H9 (cell line): ENCODE data around the gene NFASC. TPM values are rescaled to one million over a fixed set of nuclear protein-coding genes. Genes with fewer than 3 reads are reported as not detected.

Source experiments
- DNase-seq: peaks from one replicate; pipeline ENCODE4 v3.0.0-alpha.2; 2017
- H2AFZ ChIP-seq: one replicate; pipeline ENCODE4 v1.6.1; 2013; ENCODE audit warnings: mild to moderate bottlenecking, low read length, control low read depth, moderate library complexity
- H2AK5ac ChIP-seq: 2 replicates; pipeline ENCODE4 v1.6.1; 2013; ENCODE audit warnings: low read length, control low read depth, mixed read lengths; ENCODE audit not compliant: insufficient read length
- H2BK120ac ChIP-seq: one replicate; pipeline ENCODE4 v1.6.1; 2013; ENCODE audit warnings: low read depth, mild to moderate bottlenecking, low read length, control low read depth, inconsistent platforms; ENCODE audit not compliant: poor library complexity, severe bottlenecking
- H2BK12ac ChIP-seq: 2 replicates; pipeline ENCODE4 v1.6.1; 2013; ENCODE audit warnings: low read length, control low read depth, mixed read lengths, low read depth; ENCODE audit not compliant: insufficient read length
- H2BK15ac ChIP-seq: 2 replicates; pipeline ENCODE4 v1.6.1; 2013; ENCODE audit warnings: low read depth, low read length, control low read depth
- H2BK20ac ChIP-seq: one replicate; pipeline ENCODE4 v1.6.1; 2013; ENCODE audit warnings: low read depth, mild to moderate bottlenecking, low read length, control low read depth, inconsistent platforms; ENCODE audit not compliant: poor library complexity, severe bottlenecking
- H2BK5ac ChIP-seq: 2 replicates; pipeline ENCODE4 v1.6.1; 2013; ENCODE audit warnings: low read length, control low read depth, mixed read lengths; ENCODE audit not compliant: insufficient read length
- H3K14ac ChIP-seq: 2 replicates; pipeline ENCODE4 v1.6.1; 2013; ENCODE audit warnings: low read length, control low read depth; ENCODE audit not compliant: insufficient read depth
- H3K18ac ChIP-seq: 2 replicates; pipeline ENCODE4 v1.6.1; 2013; ENCODE audit warnings: low read depth, mild to moderate bottlenecking, mixed read lengths, low read length, control low read depth; ENCODE audit not compliant: insufficient read length
- H3K23ac ChIP-seq: 2 replicates; pipeline ENCODE4 v1.6.1; 2013; ENCODE audit warnings: low read length, control low read depth, mixed read lengths, low read depth; ENCODE audit not compliant: insufficient read length
- H3K23me2 ChIP-seq: 2 replicates; pipeline ENCODE4 v1.6.1; 2013; ENCODE audit warnings: low read depth, mild to moderate bottlenecking, mixed read lengths, low read length, control low read depth; ENCODE audit not compliant: insufficient read length, poor library complexity, severe bottlenecking
- H3K27ac ChIP-seq: 2 replicates; pipeline ENCODE4 v1.5.1; 2013; ENCODE audit warnings: low read length, control low read depth, mixed read lengths, low read depth; ENCODE audit not compliant: insufficient read length
- H3K27me3 ChIP-seq: 2 replicates; pipeline ENCODE4 v1.6.1; 2013; ENCODE audit warnings: low read length, control low read depth, inconsistent platforms; ENCODE audit not compliant: insufficient read depth
- H3K4ac ChIP-seq: 2 replicates; pipeline ENCODE4 v1.6.1; 2013; ENCODE audit warnings: low read depth, mild to moderate bottlenecking, control low read depth, inconsistent platforms, low read length, moderate library complexity
- H3K4me1 ChIP-seq: 2 replicates; pipeline ENCODE4 v1.6.1; 2013; ENCODE audit warnings: low read length, control low read depth, inconsistent platforms; ENCODE audit not compliant: insufficient read depth
- H3K4me2 ChIP-seq: 2 replicates; pipeline ENCODE4 v1.6.1; 2013; ENCODE audit warnings: low read length, control low read depth, mixed read lengths; ENCODE audit not compliant: insufficient read length, insufficient read depth
- H3K56ac ChIP-seq: 2 replicates; pipeline ENCODE4 v1.6.1; 2013; ENCODE audit warnings: low read depth, mild to moderate bottlenecking, mixed read lengths, low read length, control low read depth; ENCODE audit not compliant: insufficient read length
- H3K79me1 ChIP-seq: 2 replicates; pipeline ENCODE4 v1.6.1; 2013; ENCODE audit warnings: low read depth, mild to moderate bottlenecking, moderate library complexity, low read length, control low read depth, inconsistent platforms; ENCODE audit not compliant: insufficient read depth, poor library complexity, severe bottlenecking
- H3K79me2 ChIP-seq: 2 replicates; pipeline ENCODE4 v1.6.1; 2013; ENCODE audit warnings: low read length, control low read depth, inconsistent platforms; ENCODE audit not compliant: insufficient read depth
- H3K9ac ChIP-seq: 2 replicates; pipeline ENCODE4 v1.6.1; 2013; ENCODE audit warnings: low read length, control low read depth, mixed read lengths; ENCODE audit not compliant: insufficient read length; ENCODE audit errors: extremely low read depth
- H3K9me3 ChIP-seq: one replicate; pipeline ENCODE4 v1.6.1; 2013; ENCODE audit warnings: low read depth, low read length, inconsistent platforms; ENCODE audit not compliant: control insufficient read depth
- H3T11ph ChIP-seq: one replicate; pipeline ENCODE4 v1.6.1; 2013; ENCODE audit warnings: mild to moderate bottlenecking, low read length, control low read depth, inconsistent platforms
- H4K20me1 ChIP-seq: one replicate; pipeline ENCODE4 v1.6.1; 2013; ENCODE audit not compliant: control insufficient read depth, insufficient read length, insufficient read depth
- H4K5ac ChIP-seq: 2 replicates; pipeline ENCODE4 v1.6.1; 2013; ENCODE audit warnings: low read depth, mild to moderate bottlenecking, mixed read lengths, low read length, control low read depth; ENCODE audit not compliant: insufficient read length
- H4K8ac ChIP-seq: replicated peaks from 2 replicates; pipeline ENCODE4 v1.6.1; 2013; ENCODE audit warnings: low read length, control low read depth, mixed read lengths, low read depth; ENCODE audit not compliant: insufficient read length
- H4K91ac ChIP-seq: 2 replicates; pipeline ENCODE4 v1.6.1; 2013; ENCODE audit warnings: low read depth, mild to moderate bottlenecking, moderate library complexity, mixed read lengths, low read length, control low read depth; ENCODE audit not compliant: insufficient read length
- H3K27ac Mint-ChIP-seq, 3 experiments: 2 replicates in 2 of 3; 3 replicates in 1 of 3; pipeline ENCODE4 v1.8.0; 2020 to 2021; ENCODE audit warnings: mixed read lengths in 3 of 3, mild to moderate bottlenecking in 1 of 3, moderate library complexity in 1 of 3
- H3K27me3 Mint-ChIP-seq: 2 replicates; pipeline ENCODE4 v1.8.0; 2021; ENCODE audit warnings: low read depth, mild to moderate bottlenecking, moderate library complexity, mixed read lengths
- H3K36me3 Mint-ChIP-seq, 3 experiments: 2 replicates in 2 of 3; 3 replicates in 1 of 3; pipeline ENCODE4 v1.8.0; 2020 to 2021; ENCODE audit warnings: low read depth in 3 of 3, mixed read lengths in 3 of 3; ENCODE audit not compliant: insufficient read depth in 1 of 3
- H3K4me1 Mint-ChIP-seq, 2 experiments: 2 replicates each; pipeline ENCODE4 v1.8.0; 2020; ENCODE audit warnings: mixed read lengths in 2 of 2
- H3K4me3 Mint-ChIP-seq, 2 experiments: 2 replicates in 1 of 2; 3 replicates in 1 of 2; pipeline ENCODE4 v1.8.0; 2020 to 2021; ENCODE audit warnings: mild to moderate bottlenecking in 2 of 2, mixed read lengths in 2 of 2, moderate library complexity in 1 of 2
- H3K9me3 Mint-ChIP-seq, 2 experiments: 2 replicates in 1 of 2; 3 replicates in 1 of 2; pipeline ENCODE4 v1.8.0; 2020; ENCODE audit warnings: mild to moderate bottlenecking in 2 of 2, mixed read lengths in 2 of 2, moderate library complexity in 1 of 2
- WGBS: extraction: QIAGEN DNeasy Blood & Tissue Kit; methylation state at CpG from one replicate; pipeline ENCODE4 v1.1.7; 2013; ENCODE audit warnings: missing lambda C conversion rate, low lambda C conversion rate, mixed read lengths; ENCODE audit not compliant: insufficient read length; ENCODE audit errors: extremely low coverage; 5-methylcytosine and 5-hydroxymethylcytosine counted together
- total RNA-seq: library from RNA; stranded (reverse); gene quantifications from 2 replicates; pipeline ENCODE4 v1.2.1, GENCODE V29; 2021
- TF ChIP-seq, protein P1 (sequence below): fragments of 200-600 bp; sonication (generic); conservative IDR thresholded peaks from 3 replicates; pipeline ENCODE4 v1.8.0; 2021; ENCODE audit warnings: antibody characterized with exemption, mild to moderate bottlenecking

The NFASC gene
- total RNA-seq, 1 experiment from 2014 or later: 5.0 TPM

DNA sequence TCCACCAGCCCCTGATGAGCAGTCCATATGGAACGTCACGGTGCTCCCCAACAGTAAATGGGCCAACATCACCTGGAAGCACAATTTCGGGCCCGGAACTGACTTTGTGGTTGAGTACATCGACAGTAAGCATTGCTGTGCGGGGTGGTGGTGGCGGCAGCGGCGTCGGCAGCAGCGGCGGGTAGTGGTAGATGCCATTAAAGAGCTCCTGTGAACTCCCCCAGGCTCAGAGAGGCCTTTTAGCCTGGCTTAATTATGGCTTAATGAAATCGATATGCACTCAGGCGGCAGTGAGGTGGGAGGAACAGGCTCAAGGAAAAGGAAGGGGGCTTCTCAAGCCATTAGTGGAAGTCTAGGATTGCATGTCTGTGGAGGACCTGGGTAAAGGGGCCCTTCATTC, 130.5 kb downstream of the NFASC start:
- H3K14ac ChIP-seq: no peak overlapping the region
- H3K23ac ChIP-seq: no peak overlapping the region
- peaks cover 0 to 1% (median 0%) of the 10 kb centered on the region in 3 experiments; a peak in 1 of 7 replicates for H3K36me3 Mint-ChIP-seq
- H3K27ac Mint-ChIP-seq: no peak overlapping the region
- H2BK5ac ChIP-seq: no peak overlapping the region
- H3K9me3 ChIP-seq: no peaks in the 10 kb centered on the region
- TF ChIP-seq, protein P1, sequence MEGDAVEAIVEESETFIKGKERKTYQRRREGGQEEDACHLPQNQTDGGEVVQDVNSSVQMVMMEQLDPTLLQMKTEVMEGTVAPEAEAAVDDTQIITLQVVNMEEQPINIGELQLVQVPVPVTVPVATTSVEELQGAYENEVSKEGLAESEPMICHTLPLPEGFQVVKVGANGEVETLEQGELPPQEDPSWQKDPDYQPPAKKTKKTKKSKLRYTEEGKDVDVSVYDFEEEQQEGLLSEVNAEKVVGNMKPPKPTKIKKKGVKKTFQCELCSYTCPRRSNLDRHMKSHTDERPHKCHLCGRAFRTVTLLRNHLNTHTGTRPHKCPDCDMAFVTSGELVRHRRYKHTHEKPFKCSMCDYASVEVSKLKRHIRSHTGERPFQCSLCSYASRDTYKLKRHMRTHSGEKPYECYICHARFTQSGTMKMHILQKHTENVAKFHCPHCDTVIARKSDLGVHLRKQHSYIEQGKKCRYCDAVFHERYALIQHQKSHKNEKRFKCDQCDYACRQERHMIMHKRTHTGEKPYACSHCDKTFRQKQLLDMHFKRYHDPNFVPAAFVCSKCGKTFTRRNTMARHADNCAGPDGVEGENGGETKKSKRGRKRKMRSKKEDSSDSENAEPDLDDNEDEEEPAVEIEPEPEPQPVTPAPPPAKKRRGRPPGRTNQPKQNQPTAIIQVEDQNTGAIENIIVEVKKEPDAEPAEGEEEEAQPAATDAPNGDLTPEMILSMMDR: no peak
- H3K4me2 ChIP-seq: no peak overlapping the region
- H3K4me1 ChIP-seq: peaks cover 3% of the 10 kb centered on the region; the same call in 1 of the 2 replicates
- H3K79me2 ChIP-seq: no peaks in the 10 kb centered on the region
- H2BK12ac ChIP-seq: no peak overlapping the region
- no peak overlapping the region for H3K27ac ChIP-seq
- H3K27me3 Mint-ChIP-seq: peaks cover 45% of the 10 kb centered on the region
- no peak overlapping the region for H2BK120ac ChIP-seq
- no peaks in the 10 kb centered on the region for H4K20me1 ChIP-seq
- no peak overlapping the region for H2AK5ac ChIP-seq
- no peak overlapping the region for H4K5ac ChIP-seq
- H3K4me3 Mint-ChIP-seq: no peak overlapping the region
- no peak overlapping the region for H3K4ac ChIP-seq
- H2BK20ac ChIP-seq: no peak overlapping the region
- peaks cover 17 to 19% of the 10 kb centered on the region in 2 experiments for H3K4me1 Mint-ChIP-seq
- no peak overlapping the region for H4K91ac ChIP-seq
- H3K79me1 ChIP-seq: no peaks in the 10 kb centered on the region
- WGBS: no CpG with 5 or more reads among the region's 14 CpGs
- no peak overlapping the region for H3T11ph ChIP-seq
- no peak overlapping the region for H4K8ac ChIP-seq
- H3K9ac ChIP-seq: no peak overlapping the region
- no peak overlapping the region for H3K18ac ChIP-seq
- no peak overlapping the region for H3K56ac ChIP-seq
- no peaks in the 10 kb centered on the region for H3K27me3 ChIP-seq
- H3K23me2 ChIP-seq: no peaks in the 10 kb centered on the region
- H2AFZ ChIP-seq: no peak overlapping the region
- DNase-seq: no peak
- no peaks in the 10 kb centered on the region for H3K9me3 Mint-ChIP-seq
- H2BK15ac ChIP-seq: no peak overlapping the region
